ENCODE results near the gene EEA1.

Gene EEA1

DNA sequence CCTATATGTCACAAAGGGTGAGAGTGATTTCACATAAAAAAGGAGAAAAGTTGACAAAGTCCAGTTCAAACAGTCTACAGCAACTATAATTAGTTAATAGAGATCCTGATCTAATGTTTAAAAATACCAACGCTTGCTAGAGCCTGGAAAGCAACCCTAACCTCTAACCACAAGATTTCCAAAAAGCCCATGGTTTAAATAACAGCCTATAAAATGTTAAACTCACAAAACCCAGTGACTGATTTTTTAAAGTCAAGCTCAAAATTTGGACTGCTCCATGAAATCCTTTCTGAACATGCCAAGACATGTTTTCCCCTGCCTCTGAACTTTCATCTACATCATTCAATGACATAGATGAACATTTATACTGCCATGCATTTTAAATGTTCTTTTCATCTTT is 144.7 kb downstream of the EEA1 start:
- Histone ChIP-seq H3K9ac (ENCODE audit: low read length) (no peak overlapping the region), H3K36me3 (ENCODE audit: control insufficient read depth, insufficient read depth, low read length) (no peaks in the 10 kb centered on the region), H3K4me1 (ENCODE audit: control insufficient read depth, insufficient read depth, low read length) (no peaks in the 10 kb centered on the region), H3K27me3 (ENCODE audit: control insufficient read depth, insufficient read depth, low read length) (no peaks in the 10 kb centered on the region), H3K27ac (ENCODE audit: low read depth, low read length) (no peak overlapping the region), H3K4me3 (ENCODE audit: low read length) (no peak overlapping the region)

DNA sequence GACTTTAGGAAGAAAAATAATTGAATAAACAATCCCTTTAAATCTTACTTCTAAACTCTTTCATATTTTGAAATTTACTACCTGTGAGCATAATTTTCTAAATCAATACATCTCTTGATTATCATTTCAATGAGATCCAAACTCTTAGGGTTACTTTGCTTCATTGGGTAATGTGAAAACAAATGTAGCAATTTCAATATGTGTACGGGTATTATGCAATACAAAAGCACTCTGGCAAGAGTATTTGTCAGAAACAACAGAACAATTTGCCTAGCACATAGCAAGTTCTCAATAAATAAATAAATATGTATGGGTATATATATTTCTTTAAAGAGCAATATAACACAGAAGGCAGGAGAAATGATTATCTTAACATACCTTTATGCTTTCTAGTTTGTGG is 149.2 kb downstream of the EEA1 start:
- no peak overlapping the region for H3K9ac ChIP-seq (ENCODE audit: low read length)
- no peaks in the 10 kb centered on the region for H3K4me1 ChIP-seq (ENCODE audit: control insufficient read depth, insufficient read depth, low read length)
- H3K27ac ChIP-seq (ENCODE audit: low read depth, low read length) = no peak overlapping the region
- H3K27me3 ChIP-seq (ENCODE audit: control insufficient read depth, insufficient read depth, low read length) = no peaks in the 10 kb centered on the region
- H3K36me3 ChIP-seq (ENCODE audit: control insufficient read depth, insufficient read depth, low read length) = no peaks in the 10 kb centered on the region
- no peak overlapping the region for H3K4me3 ChIP-seq (ENCODE audit: low read length)

DNA sequence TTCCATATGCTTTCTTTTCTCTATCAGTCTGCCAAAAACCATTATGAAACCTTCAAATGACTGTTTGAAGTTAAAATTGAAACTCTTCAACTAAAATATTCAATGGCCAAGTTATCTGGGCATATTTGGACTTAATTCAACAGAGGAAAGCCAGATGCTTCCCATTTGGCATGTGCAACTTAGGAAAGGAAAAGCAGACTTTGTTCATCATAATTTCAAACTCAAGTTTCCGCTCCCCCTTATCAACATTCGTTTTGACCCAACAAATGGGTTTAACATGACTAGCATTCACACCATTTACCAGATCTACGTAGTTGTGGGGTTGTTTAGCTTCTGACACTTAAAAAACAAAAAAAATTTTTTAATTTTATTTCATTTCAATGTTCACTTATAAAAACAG is 150.6 kb downstream of the EEA1 start:
- H3K27me3 ChIP-seq (ENCODE audit: control insufficient read depth, insufficient read depth, low read length) = no peaks in the 10 kb centered on the region
- no peak overlapping the region for H3K9ac ChIP-seq (ENCODE audit: low read length)
- H3K4me3 ChIP-seq (ENCODE audit: low read length) = no peak overlapping the region
- no peak overlapping the region for H3K27ac ChIP-seq (ENCODE audit: low read depth, low read length)
- H3K36me3 ChIP-seq (ENCODE audit: control insufficient read depth, insufficient read depth, low read length) = no peaks in the 10 kb centered on the region
- H3K4me1 ChIP-seq (ENCODE audit: control insufficient read depth, insufficient read depth, low read length) = no peaks in the 10 kb centered on the region

DNA sequence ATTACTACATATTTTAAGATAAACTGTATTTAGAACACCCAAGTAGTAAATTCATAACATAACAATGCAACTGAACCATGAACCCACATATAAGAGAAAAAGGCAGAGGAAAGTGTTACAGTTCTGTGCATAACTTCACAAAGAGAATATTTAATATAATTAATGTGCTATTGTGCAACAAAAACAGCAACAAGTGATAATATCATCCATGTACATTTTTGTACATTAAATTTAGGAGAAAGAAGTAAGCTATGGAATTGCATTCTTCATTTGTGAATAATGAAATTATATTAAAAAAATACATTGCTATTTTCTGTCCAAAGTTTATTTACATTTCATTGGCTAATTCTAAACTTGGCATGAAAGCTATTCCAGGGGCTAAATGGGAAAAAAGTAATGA is 153.7 kb downstream of the EEA1 start:
- Histone ChIP-seq H3K27me3 (ENCODE audit: control insufficient read depth, insufficient read depth, low read length) (no peaks in the 10 kb centered on the region), H3K9ac (ENCODE audit: low read length) (no peak overlapping the region), H3K27ac (ENCODE audit: low read depth, low read length) (no peak overlapping the region), H3K36me3 (ENCODE audit: control insufficient read depth, insufficient read depth, low read length) (no peaks in the 10 kb centered on the region), H3K4me3 (ENCODE audit: low read length) (no peak overlapping the region), H3K4me1 (ENCODE audit: control insufficient read depth, insufficient read depth, low read length) (no peaks in the 10 kb centered on the region)

DNA sequence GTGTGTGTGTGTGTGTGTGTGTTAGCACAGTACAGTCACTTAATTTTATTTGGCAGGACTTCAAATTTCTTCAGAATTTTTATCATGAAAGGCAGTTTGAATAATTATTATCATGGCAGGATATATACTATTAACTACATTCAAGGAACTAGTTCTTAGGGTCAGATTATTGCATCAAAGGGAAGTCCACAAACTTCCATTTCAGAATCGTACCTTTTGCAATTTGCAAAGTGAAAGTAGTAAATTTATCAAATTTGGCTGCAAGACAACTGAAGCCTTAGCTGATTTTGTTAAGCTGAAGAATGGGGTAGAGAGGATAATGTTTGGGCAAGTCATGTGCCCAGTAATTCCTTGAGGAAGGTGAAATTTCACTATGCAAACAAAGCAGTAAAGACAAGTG is 158.1 kb downstream of the EEA1 start:
- Histone ChIP-seq H3K9ac (ENCODE audit: low read length) (no peak overlapping the region), H3K36me3 (ENCODE audit: control insufficient read depth, insufficient read depth, low read length) (no peaks in the 10 kb centered on the region), H3K27ac (ENCODE audit: low read depth, low read length) (no peak overlapping the region), H3K27me3 (ENCODE audit: control insufficient read depth, insufficient read depth, low read length) (no peaks in the 10 kb centered on the region), H3K4me3 (ENCODE audit: low read length) (no peak overlapping the region), H3K4me1 (ENCODE audit: control insufficient read depth, insufficient read depth, low read length) (no peaks in the 10 kb centered on the region)

DNA sequence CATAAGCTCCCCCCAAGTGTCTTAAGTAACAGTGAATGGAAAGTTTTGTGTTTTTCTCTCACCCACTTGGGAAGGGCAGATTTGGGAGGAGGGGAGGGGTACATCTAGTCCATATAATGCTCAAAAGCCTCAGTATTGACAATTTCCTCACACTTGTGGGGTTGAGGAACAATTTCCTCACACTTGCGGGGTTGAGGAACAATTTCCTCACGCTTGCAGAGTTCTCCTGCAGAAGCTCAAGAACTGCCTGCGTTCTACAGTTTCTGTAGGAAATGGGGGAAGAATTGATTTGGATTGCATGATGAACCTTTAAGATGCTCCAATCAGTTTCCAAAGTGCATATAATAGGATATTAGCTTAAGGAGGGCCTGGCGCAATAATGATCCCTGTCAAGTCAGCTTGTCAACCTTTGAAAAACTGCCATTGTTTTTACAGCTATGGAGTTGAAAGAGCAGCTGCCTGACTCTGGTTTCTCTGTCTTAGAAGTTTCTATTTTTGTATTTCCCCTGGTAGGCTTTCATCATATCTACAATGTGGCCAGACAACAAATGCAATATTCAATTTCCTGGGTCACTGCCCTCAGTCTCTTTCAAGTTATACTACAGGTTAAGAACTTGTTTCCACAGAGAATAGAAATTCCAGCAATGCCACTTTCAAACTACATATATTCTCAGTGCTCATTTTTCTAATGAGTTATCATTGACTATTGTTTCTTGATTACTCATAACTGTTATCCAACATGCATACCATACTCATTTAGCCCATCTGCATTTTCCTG is 159.8 kb downstream of the EEA1 start:
- Histone ChIP-seq H3K4me3 (ENCODE audit: low read length) (no peak overlapping the region), H3K27me3 (ENCODE audit: control insufficient read depth, insufficient read depth, low read length) (no peaks in the 10 kb centered on the region), H3K4me1 (ENCODE audit: control insufficient read depth, insufficient read depth, low read length) (no peaks in the 10 kb centered on the region), H3K36me3 (ENCODE audit: control insufficient read depth, insufficient read depth, low read length) (no peaks in the 10 kb centered on the region), H3K27ac (ENCODE audit: low read depth, low read length) (no peak overlapping the region), H3K9ac (ENCODE audit: low read length) (no peak overlapping the region)

DNA sequence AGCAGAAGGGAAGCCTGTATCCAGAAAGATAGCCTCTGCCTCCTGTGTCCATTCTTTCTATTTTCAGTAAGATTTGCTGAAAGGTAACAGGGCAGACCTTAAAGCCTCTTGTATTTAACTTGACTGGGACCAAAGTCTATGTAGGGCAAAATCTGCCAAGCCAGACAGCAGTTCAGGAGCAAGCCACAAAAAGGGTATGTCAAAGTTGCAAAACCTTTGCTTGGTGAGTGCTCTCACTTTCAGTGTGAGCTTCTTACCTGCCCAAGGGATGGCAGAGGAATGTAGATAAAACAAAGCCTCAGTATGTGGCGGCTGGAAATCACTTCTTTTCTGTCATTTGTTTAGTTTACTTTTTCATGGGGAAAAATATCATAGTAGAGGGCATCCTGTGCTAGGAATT is 163.2 kb downstream of the EEA1 start:
- no peaks in the 10 kb centered on the region for H3K27me3 ChIP-seq (ENCODE audit: control insufficient read depth, insufficient read depth, low read length)
- H3K4me1 ChIP-seq (ENCODE audit: control insufficient read depth, insufficient read depth, low read length) = no peaks in the 10 kb centered on the region
- H3K36me3 ChIP-seq (ENCODE audit: control insufficient read depth, insufficient read depth, low read length) = no peaks in the 10 kb centered on the region
- no peak overlapping the region for H3K4me3 ChIP-seq (ENCODE audit: low read length)
- no peak overlapping the region for H3K9ac ChIP-seq (ENCODE audit: low read length)
- no peak overlapping the region for H3K27ac ChIP-seq (ENCODE audit: low read depth, low read length)

DNA sequence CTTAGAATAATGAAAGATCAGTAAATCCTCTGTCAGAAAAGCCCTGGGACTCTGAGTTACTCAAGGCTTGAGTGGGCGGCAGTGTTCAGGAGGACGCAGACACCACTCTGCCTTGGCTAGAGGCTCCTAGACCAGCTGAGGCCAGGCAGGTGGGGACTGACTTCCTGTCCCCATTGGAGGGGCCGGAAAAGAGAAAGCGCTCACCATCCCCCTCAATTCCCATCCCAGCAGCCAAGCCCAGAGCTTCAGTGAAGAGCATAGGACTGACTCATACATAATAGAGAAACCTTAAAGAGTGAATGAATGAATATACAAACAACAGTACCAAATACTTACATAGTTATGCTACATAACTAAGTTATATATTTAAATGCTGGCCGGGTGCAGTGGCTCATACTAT is 164.3 kb downstream of the EEA1 start:
- no peaks in the 10 kb centered on the region for H3K36me3 ChIP-seq (ENCODE audit: control insufficient read depth, insufficient read depth, low read length)
- no peaks in the 10 kb centered on the region for H3K4me1 ChIP-seq (ENCODE audit: control insufficient read depth, insufficient read depth, low read length)
- H3K27ac ChIP-seq (ENCODE audit: low read depth, low read length) = no peak overlapping the region
- no peak overlapping the region for H3K9ac ChIP-seq (ENCODE audit: low read length)
- H3K27me3 ChIP-seq (ENCODE audit: control insufficient read depth, insufficient read depth, low read length) = no peaks in the 10 kb centered on the region
- no peak overlapping the region for H3K4me3 ChIP-seq (ENCODE audit: low read length)

DNA sequence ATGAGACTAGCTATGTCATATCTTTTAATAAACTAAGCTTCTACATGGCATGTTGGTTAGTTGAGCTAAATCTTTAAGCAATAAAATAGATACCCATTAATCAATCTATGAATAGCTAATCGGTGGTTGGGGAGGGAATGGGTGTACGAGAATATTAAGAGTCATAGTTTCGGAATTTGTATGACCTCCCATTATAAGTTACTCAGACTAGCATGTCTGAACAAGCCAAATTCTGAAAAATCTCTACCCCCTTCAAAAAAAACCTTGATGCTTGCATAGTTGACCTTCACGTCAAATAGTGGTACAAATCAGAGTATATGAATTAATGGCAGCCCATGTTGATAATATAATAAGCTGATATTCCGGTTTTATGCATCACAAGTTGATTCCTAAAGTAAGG is 166.3 kb downstream of the EEA1 start:
- H3K27ac ChIP-seq (ENCODE audit: low read depth, low read length) = no peak overlapping the region
- no peaks in the 10 kb centered on the region for H3K27me3 ChIP-seq (ENCODE audit: control insufficient read depth, insufficient read depth, low read length)
- H3K36me3 ChIP-seq (ENCODE audit: control insufficient read depth, insufficient read depth, low read length) = no peaks in the 10 kb centered on the region
- no peak overlapping the region for H3K9ac ChIP-seq (ENCODE audit: low read length)
- H3K4me1 ChIP-seq (ENCODE audit: control insufficient read depth, insufficient read depth, low read length) = no peaks in the 10 kb centered on the region
- H3K4me3 ChIP-seq (ENCODE audit: low read length) = no peak overlapping the region

DNA sequence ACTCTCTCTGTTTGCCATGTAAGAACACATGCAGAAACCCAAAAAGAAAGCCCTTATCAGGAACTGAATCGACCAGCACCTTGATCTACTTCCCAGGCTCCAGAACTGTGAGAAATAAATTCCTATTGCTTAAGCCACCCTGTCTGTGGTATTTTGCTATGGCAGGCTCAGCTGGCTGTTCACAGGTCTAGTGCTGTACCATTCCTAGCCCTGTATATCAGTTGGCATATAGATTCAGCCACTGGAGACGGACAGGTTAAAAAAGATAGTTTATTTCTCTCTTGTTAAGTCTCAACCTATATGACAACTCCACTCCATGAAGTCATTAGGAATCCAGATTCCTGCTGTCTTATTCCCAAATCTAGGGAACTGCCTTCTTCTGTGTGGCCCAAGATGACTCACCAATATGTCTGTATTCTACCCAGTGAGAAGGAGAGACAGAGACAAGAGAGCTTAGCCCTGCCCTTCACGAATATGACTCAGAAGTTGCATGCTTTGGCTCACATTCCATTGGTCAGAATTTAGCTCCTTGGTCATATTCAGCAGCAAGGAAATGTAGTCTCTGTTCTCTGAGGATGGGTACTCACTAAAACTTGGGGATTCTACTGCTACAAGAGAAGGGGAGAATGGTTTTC is 169.3 kb downstream of the EEA1 start:
- no peaks in the 10 kb centered on the region for H3K27me3 ChIP-seq (ENCODE audit: control insufficient read depth, insufficient read depth, low read length)
- no peak overlapping the region for H3K4me3 ChIP-seq (ENCODE audit: low read length)
- H3K36me3 ChIP-seq (ENCODE audit: control insufficient read depth, insufficient read depth, low read length) = no peaks in the 10 kb centered on the region
- H3K27ac ChIP-seq (ENCODE audit: low read depth, low read length) = no peak overlapping the region
- H3K4me1 ChIP-seq (ENCODE audit: control insufficient read depth, insufficient read depth, low read length) = no peaks in the 10 kb centered on the region
- H3K9ac ChIP-seq (ENCODE audit: low read length) = no peak overlapping the region

DNA sequence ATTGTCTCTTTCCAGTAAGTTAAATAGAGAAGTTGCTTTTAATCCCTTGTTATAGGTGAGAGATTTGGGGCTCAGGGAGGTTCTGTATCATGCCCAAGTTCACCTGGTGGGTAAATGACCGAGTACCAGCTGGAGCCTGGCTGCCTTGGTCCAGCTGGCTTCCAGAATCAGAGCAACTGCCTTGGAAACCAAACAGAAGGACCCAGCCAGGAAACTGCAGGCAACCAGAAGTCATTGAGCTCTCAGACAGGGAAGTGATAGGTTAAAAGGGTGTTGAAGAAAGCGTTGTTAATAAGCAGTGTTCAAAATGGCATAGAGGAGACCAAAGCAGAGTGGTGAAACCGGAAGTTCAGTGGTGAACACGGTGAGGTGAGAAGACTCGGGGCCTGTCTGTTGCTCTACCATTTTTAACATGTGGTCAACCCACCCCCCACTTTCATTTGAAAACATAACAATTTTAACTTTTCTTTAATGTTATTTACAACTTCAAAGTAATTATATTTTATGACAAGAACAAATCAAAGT is 171.4 kb downstream of the EEA1 start:
- H3K27ac ChIP-seq (ENCODE audit: low read depth, low read length) = no peak overlapping the region
- no peaks in the 10 kb centered on the region for H3K4me1 ChIP-seq (ENCODE audit: control insufficient read depth, insufficient read depth, low read length)

DNA sequence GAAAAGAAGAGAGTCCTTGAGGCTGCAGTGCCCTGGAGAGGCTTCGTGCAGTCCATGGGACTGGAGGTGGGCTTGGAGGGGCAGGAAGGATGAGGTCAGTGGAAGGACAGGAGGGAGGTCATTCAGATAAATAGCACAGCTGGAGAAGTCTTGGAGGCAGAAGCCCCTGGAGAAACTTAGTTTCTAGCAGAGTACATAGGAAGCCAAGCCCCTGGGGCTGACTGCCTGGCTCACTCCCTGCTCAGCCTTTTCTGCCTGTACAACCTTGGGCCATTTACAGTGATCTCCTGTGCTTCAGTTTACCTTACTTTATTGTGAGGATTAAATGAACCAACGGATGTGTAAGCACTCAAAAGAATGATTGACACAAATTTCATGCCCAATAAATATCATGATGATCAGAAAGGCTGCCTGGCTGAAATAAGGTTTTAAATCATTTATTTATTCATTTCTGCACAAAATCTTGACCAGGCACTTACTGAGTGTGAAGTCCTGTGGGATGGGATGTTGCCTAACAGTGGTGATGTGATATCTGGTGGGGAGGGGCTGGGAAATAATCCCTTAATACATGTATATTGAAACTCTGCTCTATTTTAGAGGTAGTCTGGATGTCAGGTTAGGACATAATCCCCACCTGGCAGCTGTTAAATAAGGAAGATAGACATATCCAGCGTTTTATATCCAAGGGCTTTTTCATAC is 172.0 kb downstream of the EEA1 start:
- no peaks in the 10 kb centered on the region for H3K27me3 ChIP-seq (ENCODE audit: control insufficient read depth, insufficient read depth, low read length)
- no peak overlapping the region for H3K4me3 ChIP-seq (ENCODE audit: low read length)
- no peak overlapping the region for H3K27ac ChIP-seq (ENCODE audit: low read depth, low read length)
- H3K4me1 ChIP-seq (ENCODE audit: control insufficient read depth, insufficient read depth, low read length) = no peaks in the 10 kb centered on the region
- no peaks in the 10 kb centered on the region for H3K36me3 ChIP-seq (ENCODE audit: control insufficient read depth, insufficient read depth, low read length)
- no peak overlapping the region for H3K9ac ChIP-seq (ENCODE audit: low read length)

More for the DNA sequence above, 171.4 kb downstream of the EEA1 start:
- Histone ChIP-seq H3K9ac (ENCODE audit: low read length) (no peak overlapping the region), H3K27me3 (ENCODE audit: control insufficient read depth, insufficient read depth, low read length) (no peaks in the 10 kb centered on the region), H3K4me3 (ENCODE audit: low read length) (no peak overlapping the region), H3K36me3 (ENCODE audit: control insufficient read depth, insufficient read depth, low read length) (no peaks in the 10 kb centered on the region)
